H9 (cell line): ENCODE data around the gene PCID2. TPM values are rescaled to one million over a fixed set of nuclear protein-coding genes. Genes with fewer than 3 reads are reported as not detected.
A peak's percentile ranks its signal among the peaks of the same experiment; 100 is the strongest.

Experiments used
- DNase-seq: peaks from one replicate; pipeline ENCODE4 v3.0.0-alpha.2; 2017
- H2AFZ ChIP-seq: one replicate; pipeline ENCODE4 v1.6.1; 2013; ENCODE audit warnings: mild to moderate bottlenecking, low read length, control low read depth, moderate library complexity
- H2AK5ac ChIP-seq: 2 replicates; pipeline ENCODE4 v1.6.1; 2013; ENCODE audit warnings: low read length, control low read depth, mixed read lengths; ENCODE audit not compliant: insufficient read length
- H2BK120ac ChIP-seq: one replicate; pipeline ENCODE4 v1.6.1; 2013; ENCODE audit warnings: low read depth, mild to moderate bottlenecking, low read length, control low read depth, inconsistent platforms; ENCODE audit not compliant: poor library complexity, severe bottlenecking
- H2BK12ac ChIP-seq: 2 replicates; pipeline ENCODE4 v1.6.1; 2013; ENCODE audit warnings: low read length, control low read depth, mixed read lengths, low read depth; ENCODE audit not compliant: insufficient read length
- H2BK15ac ChIP-seq: 2 replicates; pipeline ENCODE4 v1.6.1; 2013; ENCODE audit warnings: low read depth, low read length, control low read depth
- H2BK20ac ChIP-seq: one replicate; pipeline ENCODE4 v1.6.1; 2013; ENCODE audit warnings: low read depth, mild to moderate bottlenecking, low read length, control low read depth, inconsistent platforms; ENCODE audit not compliant: poor library complexity, severe bottlenecking
- H2BK5ac ChIP-seq: 2 replicates; pipeline ENCODE4 v1.6.1; 2013; ENCODE audit warnings: low read length, control low read depth, mixed read lengths; ENCODE audit not compliant: insufficient read length
- H3K14ac ChIP-seq: 2 replicates; pipeline ENCODE4 v1.6.1; 2013; ENCODE audit warnings: low read length, control low read depth; ENCODE audit not compliant: insufficient read depth
- H3K18ac ChIP-seq: 2 replicates; pipeline ENCODE4 v1.6.1; 2013; ENCODE audit warnings: low read depth, mild to moderate bottlenecking, mixed read lengths, low read length, control low read depth; ENCODE audit not compliant: insufficient read length
- H3K23ac ChIP-seq: 2 replicates; pipeline ENCODE4 v1.6.1; 2013; ENCODE audit warnings: low read length, control low read depth, mixed read lengths, low read depth; ENCODE audit not compliant: insufficient read length
- H3K23me2 ChIP-seq: 2 replicates; pipeline ENCODE4 v1.6.1; 2013; ENCODE audit warnings: low read depth, mild to moderate bottlenecking, mixed read lengths, low read length, control low read depth; ENCODE audit not compliant: insufficient read length, poor library complexity, severe bottlenecking
- H3K27ac ChIP-seq: 2 replicates; pipeline ENCODE4 v1.5.1; 2013; ENCODE audit warnings: low read length, control low read depth, mixed read lengths, low read depth; ENCODE audit not compliant: insufficient read length
- H3K27me3 ChIP-seq: 2 replicates; pipeline ENCODE4 v1.6.1; 2013; ENCODE audit warnings: low read length, control low read depth, inconsistent platforms; ENCODE audit not compliant: insufficient read depth
- H3K4ac ChIP-seq: 2 replicates; pipeline ENCODE4 v1.6.1; 2013; ENCODE audit warnings: low read depth, mild to moderate bottlenecking, control low read depth, inconsistent platforms, low read length, moderate library complexity
- H3K4me1 ChIP-seq: 2 replicates; pipeline ENCODE4 v1.6.1; 2013; ENCODE audit warnings: low read length, control low read depth, inconsistent platforms; ENCODE audit not compliant: insufficient read depth
- H3K4me2 ChIP-seq: 2 replicates; pipeline ENCODE4 v1.6.1; 2013; ENCODE audit warnings: low read length, control low read depth, mixed read lengths; ENCODE audit not compliant: insufficient read length, insufficient read depth
- H3K56ac ChIP-seq: 2 replicates; pipeline ENCODE4 v1.6.1; 2013; ENCODE audit warnings: low read depth, mild to moderate bottlenecking, mixed read lengths, low read length, control low read depth; ENCODE audit not compliant: insufficient read length
- H3K79me1 ChIP-seq: 2 replicates; pipeline ENCODE4 v1.6.1; 2013; ENCODE audit warnings: low read depth, mild to moderate bottlenecking, moderate library complexity, low read length, control low read depth, inconsistent platforms; ENCODE audit not compliant: insufficient read depth, poor library complexity, severe bottlenecking
- H3K79me2 ChIP-seq: 2 replicates; pipeline ENCODE4 v1.6.1; 2013; ENCODE audit warnings: low read length, control low read depth, inconsistent platforms; ENCODE audit not compliant: insufficient read depth
- H3K9ac ChIP-seq: 2 replicates; pipeline ENCODE4 v1.6.1; 2013; ENCODE audit warnings: low read length, control low read depth, mixed read lengths; ENCODE audit not compliant: insufficient read length; ENCODE audit errors: extremely low read depth
- H3K9me3 ChIP-seq: one replicate; pipeline ENCODE4 v1.6.1; 2013; ENCODE audit warnings: low read depth, low read length, inconsistent platforms; ENCODE audit not compliant: control insufficient read depth
- H3T11ph ChIP-seq: one replicate; pipeline ENCODE4 v1.6.1; 2013; ENCODE audit warnings: mild to moderate bottlenecking, low read length, control low read depth, inconsistent platforms
- H4K20me1 ChIP-seq: one replicate; pipeline ENCODE4 v1.6.1; 2013; ENCODE audit not compliant: control insufficient read depth, insufficient read length, insufficient read depth
- H4K5ac ChIP-seq: 2 replicates; pipeline ENCODE4 v1.6.1; 2013; ENCODE audit warnings: low read depth, mild to moderate bottlenecking, mixed read lengths, low read length, control low read depth; ENCODE audit not compliant: insufficient read length
- H4K8ac ChIP-seq: replicated peaks from 2 replicates; pipeline ENCODE4 v1.6.1; 2013; ENCODE audit warnings: low read length, control low read depth, mixed read lengths, low read depth; ENCODE audit not compliant: insufficient read length
- H4K91ac ChIP-seq: 2 replicates; pipeline ENCODE4 v1.6.1; 2013; ENCODE audit warnings: low read depth, mild to moderate bottlenecking, moderate library complexity, mixed read lengths, low read length, control low read depth; ENCODE audit not compliant: insufficient read length
- H3K27ac Mint-ChIP-seq, 3 experiments: 2 replicates in 2 of 3; 3 replicates in 1 of 3; pipeline ENCODE4 v1.8.0; 2020 to 2021; ENCODE audit warnings: mixed read lengths in 3 of 3, mild to moderate bottlenecking in 1 of 3, moderate library complexity in 1 of 3
- H3K27me3 Mint-ChIP-seq: 2 replicates; pipeline ENCODE4 v1.8.0; 2021; ENCODE audit warnings: low read depth, mild to moderate bottlenecking, moderate library complexity, mixed read lengths
- H3K36me3 Mint-ChIP-seq, 3 experiments: 2 replicates in 2 of 3; 3 replicates in 1 of 3; pipeline ENCODE4 v1.8.0; 2020 to 2021; ENCODE audit warnings: low read depth in 3 of 3, mixed read lengths in 3 of 3; ENCODE audit not compliant: insufficient read depth in 1 of 3
- H3K4me1 Mint-ChIP-seq, 2 experiments: 2 replicates each; pipeline ENCODE4 v1.8.0; 2020; ENCODE audit warnings: mixed read lengths in 2 of 2
- H3K4me3 Mint-ChIP-seq, 2 experiments: 2 replicates in 1 of 2; 3 replicates in 1 of 2; pipeline ENCODE4 v1.8.0; 2020 to 2021; ENCODE audit warnings: mild to moderate bottlenecking in 2 of 2, mixed read lengths in 2 of 2, moderate library complexity in 1 of 2
- H3K9me3 Mint-ChIP-seq, 2 experiments: 2 replicates in 1 of 2; 3 replicates in 1 of 2; pipeline ENCODE4 v1.8.0; 2020; ENCODE audit warnings: mild to moderate bottlenecking in 2 of 2, mixed read lengths in 2 of 2, moderate library complexity in 1 of 2
- WGBS: extraction: QIAGEN DNeasy Blood & Tissue Kit; methylation state at CpG from one replicate; pipeline ENCODE4 v1.1.7; 2013; ENCODE audit warnings: missing lambda C conversion rate, low lambda C conversion rate, mixed read lengths; ENCODE audit not compliant: insufficient read length; ENCODE audit errors: extremely low coverage; 5-methylcytosine and 5-hydroxymethylcytosine counted together
- total RNA-seq: library from RNA; stranded (reverse); gene quantifications from 2 replicates; pipeline ENCODE4 v1.2.1, GENCODE V29; 2021
- TF ChIP-seq, protein P1 (sequence below): fragments of 200-600 bp; sonication (generic); conservative IDR thresholded peaks from 3 replicates; pipeline ENCODE4 v1.8.0; 2021; ENCODE audit warnings: antibody characterized with exemption, mild to moderate bottlenecking

The PCID2 gene
- total RNA-seq, 1 experiment from 2014 or later, result 66.0 TPM

GRCh38 chr13:113169277-113170272, 38.9 kb downstream of the PCID2 start:
- no peak overlapping the region for H2BK5ac ChIP-seq
- no peak overlapping the region for H3K18ac ChIP-seq
- WGBS, result no CpG with 5 or more reads among the region's 13 CpGs
- no peaks in the 10 kb centered on the region for H3K4me1 ChIP-seq
- Mint-ChIP-seq H3K36me3 (peaks cover 12 to 50% (median 26%) of the 10 kb centered on the region in 3 experiments; a peak in 5 of 7 replicates), H3K4me3 (no peak overlapping the region; a peak in 1 of 5 replicates), H3K27ac (peak overlapping the region; percentile 29 to 94 (median 69)), H3K4me1 (peaks cover 12 to 18% of the 10 kb centered on the region in 2 experiments), H3K27me3 (no peaks in the 10 kb centered on the region), H3K9me3 (no peaks in the 10 kb centered on the region)
- H4K20me1 ChIP-seq, result no peaks in the 10 kb centered on the region
- H2AFZ ChIP-seq, result no peak overlapping the region
- H4K91ac ChIP-seq, result no peak overlapping the region
- no peaks in the 10 kb centered on the region for H3K79me1 ChIP-seq
- H3K79me2 ChIP-seq, result no peaks in the 10 kb centered on the region
- H4K8ac ChIP-seq, result no peak overlapping the region
- H3K27ac ChIP-seq, result no peak overlapping the region
- no peak overlapping the region for H2BK12ac ChIP-seq
- H3K4me2 ChIP-seq, result no peak overlapping the region
- H3K4ac ChIP-seq, result no peak overlapping the region
- H3K23me2 ChIP-seq, result no peaks in the 10 kb centered on the region
- H3T11ph ChIP-seq, result no peak overlapping the region
- no peak overlapping the region for H2AK5ac ChIP-seq
- no peak overlapping the region for H4K5ac ChIP-seq
- H3K56ac ChIP-seq, result no peak overlapping the region
- no peak overlapping the region for H3K9ac ChIP-seq
- H2BK20ac ChIP-seq, result no peak overlapping the region
- TF ChIP-seq, protein P1, sequence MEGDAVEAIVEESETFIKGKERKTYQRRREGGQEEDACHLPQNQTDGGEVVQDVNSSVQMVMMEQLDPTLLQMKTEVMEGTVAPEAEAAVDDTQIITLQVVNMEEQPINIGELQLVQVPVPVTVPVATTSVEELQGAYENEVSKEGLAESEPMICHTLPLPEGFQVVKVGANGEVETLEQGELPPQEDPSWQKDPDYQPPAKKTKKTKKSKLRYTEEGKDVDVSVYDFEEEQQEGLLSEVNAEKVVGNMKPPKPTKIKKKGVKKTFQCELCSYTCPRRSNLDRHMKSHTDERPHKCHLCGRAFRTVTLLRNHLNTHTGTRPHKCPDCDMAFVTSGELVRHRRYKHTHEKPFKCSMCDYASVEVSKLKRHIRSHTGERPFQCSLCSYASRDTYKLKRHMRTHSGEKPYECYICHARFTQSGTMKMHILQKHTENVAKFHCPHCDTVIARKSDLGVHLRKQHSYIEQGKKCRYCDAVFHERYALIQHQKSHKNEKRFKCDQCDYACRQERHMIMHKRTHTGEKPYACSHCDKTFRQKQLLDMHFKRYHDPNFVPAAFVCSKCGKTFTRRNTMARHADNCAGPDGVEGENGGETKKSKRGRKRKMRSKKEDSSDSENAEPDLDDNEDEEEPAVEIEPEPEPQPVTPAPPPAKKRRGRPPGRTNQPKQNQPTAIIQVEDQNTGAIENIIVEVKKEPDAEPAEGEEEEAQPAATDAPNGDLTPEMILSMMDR, result no peak
- H3K27me3 ChIP-seq, result no peaks in the 10 kb centered on the region
- H2BK120ac ChIP-seq, result no peak overlapping the region
- no peak overlapping the region for H3K23ac ChIP-seq
- H2BK15ac ChIP-seq, result no peak overlapping the region
- no peak overlapping the region for H3K14ac ChIP-seq
- DNase-seq, result no peak
- no peaks in the 10 kb centered on the region for H3K9me3 ChIP-seq
